Stimulated activated CD4-positive, alpha-beta T cell treated with anti-CD3 and anti-CD28 coated beads, Interleukin-1b, Interleukin-23, amount 100 ng/mL, for 48 hours (primary cell): ENCODE measurements around the gene SDF4.

Source experiments
- DNase-seq: peaks from one replicate; pipeline ENCODE4 v3.0.0-alpha.2; 2020

The SDF4 gene

DNA sequence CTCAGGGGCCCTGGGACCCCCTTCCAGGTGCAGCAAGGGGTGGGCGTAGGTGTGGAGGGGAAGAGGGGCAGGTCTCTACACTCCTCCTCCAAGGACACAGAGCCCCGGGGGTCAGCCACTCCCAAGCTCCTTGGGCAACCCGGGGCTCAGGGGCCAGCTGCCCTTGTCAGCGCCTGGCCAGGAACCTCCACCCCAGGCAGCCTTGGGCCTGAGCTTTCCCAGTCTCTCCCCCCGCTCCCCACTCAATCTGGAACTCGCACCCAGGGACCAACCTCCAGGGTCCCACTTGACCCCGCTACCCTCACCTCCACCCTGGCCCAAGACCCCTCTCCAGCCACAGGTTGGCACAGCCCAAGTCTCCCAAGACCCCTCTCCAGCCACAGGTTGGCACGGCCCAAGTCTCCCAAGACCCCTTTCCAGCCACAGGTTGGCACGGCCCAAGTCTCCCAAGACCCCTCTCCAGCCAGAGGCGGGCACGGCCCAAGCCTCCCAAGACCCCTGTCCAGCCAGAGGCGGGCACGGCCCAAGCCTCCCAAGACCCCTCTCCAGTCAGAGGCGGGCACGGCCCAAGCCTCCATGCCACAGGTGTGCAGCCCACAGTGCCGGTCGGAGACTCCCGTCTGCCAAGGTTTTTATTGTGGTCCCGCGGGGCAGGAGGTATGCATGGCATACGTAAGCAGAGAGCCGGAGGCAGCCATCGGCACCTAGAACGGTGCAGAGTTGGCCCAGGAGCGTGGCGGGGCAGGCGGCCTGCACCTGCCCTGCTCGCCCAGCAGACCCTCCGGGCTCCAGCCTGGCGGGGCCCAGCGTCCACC, 20.9 kb downstream of the SDF4 start:
- peak; percentile 1 for DNase-seq

DNA sequence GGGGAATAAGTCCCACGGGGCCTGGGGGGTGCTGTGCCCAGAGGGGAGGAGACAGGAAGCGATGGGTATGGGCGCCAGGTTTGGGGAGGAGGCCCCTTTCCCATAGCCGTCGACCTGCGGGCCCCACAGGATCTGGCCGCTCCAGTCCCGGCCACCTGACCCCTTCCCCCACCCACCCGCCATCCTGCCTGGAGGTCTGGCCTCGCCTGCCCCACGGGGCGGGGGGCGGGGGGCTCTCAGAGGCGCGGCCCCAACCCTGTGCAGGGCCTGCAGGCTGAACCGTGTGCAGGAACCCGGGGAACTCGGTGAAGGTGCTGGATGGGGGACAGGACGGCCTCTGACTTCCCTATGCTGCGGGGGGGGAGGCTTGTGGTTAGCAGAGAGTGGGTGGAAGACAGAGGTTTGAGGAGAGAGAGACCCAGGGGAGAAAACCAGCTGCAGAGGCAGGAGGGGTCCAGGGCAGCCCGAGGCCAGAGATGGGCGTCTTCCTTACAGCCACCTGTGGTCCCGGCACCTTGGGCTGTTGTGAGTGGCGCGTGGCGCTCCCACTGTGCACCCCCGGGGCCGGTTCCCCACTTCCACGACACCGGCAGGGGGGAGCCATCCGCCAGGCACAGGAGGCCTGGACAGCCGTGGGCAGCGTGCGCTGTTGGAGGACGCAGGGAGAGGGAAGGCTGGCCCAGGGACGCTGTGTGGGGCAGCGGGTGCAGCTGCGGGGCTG, 22.9 kb downstream of the SDF4 start:
- DNase-seq = peak; percentile 58

DNA sequence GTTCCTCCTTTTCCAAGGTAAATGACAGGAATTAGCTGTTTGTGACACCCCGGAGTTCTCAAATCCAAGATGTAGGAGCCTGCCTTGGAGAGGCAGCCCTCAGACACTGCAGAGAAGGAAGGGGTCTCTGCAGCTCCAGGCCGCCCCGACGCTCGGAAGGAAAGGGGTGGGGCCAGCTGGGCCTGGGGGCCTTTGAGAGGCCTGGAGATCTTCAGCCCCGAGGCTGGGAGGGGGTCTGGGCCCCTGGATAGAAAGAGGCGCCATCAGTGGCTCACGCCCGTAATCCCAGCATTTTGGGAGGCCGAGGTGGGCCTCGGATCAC, 24.3 kb downstream of the SDF4 start:
- DNase-seq = no peak

DNA sequence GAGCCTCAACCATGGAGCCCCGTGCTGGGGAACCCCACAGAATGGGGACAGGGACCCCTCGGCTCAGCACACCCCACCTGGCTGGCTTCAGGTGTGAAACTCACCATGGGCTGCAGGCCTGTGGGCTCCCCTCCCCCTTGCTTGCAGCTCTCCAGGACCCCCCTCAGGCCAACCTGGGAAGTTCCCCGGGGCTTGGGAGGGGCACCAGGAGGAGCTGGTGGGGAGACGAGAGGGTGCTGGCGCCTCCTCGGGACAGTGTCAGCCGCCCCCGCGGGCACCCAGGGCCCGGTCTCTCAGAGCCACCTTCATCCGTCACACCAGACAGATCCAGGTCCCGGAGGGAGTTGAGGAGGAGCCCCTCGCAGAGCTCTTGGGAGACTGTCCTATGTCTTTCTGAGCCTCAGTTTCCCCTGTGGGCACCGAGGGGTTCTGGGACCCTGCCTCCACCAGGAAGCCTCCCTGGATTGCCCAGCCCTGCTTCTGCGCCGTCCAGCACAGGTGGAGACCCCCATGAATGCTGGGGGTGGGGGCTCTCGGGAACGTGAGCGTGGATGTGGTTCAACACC, 24.8 kb downstream of the SDF4 start:
- DNase-seq = peak; percentile 10

DNA sequence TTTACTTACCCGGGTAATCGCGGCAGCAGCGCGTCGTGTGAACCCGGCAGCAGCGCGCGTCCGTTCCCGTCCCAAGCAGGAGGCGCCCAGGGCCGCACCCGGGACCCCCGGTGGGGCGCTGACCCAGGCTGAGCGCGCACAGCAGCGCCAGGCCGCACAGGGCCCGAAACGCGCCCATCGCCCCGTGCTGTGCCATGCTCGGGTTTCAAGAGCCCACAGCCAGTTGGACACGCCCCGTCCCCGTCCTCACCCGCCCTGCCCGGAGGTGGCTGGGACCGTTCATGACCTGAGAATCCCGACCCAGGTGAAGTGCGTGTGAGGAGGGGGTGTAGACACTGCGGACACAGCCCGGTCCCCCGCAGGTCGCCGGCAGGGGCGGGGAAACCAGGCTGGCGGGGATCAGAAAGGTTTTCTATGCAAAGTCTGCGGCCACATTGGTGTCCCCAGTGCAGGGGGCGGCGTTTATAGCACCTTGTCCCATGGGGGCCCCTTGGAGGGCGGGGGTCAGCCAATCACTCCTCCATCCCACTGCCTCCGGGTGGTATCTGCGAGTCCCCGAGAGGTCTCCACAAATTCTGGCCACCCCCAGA, 25.3 kb downstream of the SDF4 start, which contains the start of gene TNFRSF18:
Gene TNFRSF18, minus strand, starts transcription at position 217 of the 590 bp plus-strand sequence. Its CDS starts 21 bp downstream, at position 196.
- DNase-seq = peak; percentile 46

DNA sequence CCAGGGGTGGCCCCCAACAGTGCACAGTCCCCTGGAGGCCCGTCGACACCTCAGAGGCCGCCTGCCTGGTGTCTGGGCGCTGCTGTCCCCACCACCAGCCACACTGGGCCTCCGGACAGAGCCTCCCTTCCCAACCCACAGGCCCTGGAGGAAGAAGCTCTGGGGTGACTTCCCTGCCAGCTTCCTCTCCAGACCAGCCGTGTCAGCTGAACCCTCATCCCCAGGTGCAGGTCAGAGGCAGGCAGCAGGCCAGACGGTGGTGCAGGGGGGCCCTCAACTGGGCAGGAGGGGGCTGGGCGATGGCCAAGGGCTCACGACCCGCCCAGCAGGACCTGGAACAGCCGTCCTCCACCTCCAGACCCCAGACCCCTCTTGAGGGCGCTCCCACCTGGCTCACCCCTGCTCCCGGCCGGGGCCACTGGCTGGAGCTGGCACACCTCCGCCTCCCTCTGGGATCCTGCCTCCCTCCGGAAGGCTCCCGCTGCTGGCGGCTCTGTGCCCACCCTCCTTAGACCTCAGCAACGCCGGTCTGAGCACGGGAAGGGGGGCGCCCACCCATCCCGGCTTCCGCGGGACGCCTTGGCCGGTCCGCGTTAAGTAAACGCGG, 25.9 kb downstream of the SDF4 start:
- peak; percentile 6 for DNase-seq

DNA sequence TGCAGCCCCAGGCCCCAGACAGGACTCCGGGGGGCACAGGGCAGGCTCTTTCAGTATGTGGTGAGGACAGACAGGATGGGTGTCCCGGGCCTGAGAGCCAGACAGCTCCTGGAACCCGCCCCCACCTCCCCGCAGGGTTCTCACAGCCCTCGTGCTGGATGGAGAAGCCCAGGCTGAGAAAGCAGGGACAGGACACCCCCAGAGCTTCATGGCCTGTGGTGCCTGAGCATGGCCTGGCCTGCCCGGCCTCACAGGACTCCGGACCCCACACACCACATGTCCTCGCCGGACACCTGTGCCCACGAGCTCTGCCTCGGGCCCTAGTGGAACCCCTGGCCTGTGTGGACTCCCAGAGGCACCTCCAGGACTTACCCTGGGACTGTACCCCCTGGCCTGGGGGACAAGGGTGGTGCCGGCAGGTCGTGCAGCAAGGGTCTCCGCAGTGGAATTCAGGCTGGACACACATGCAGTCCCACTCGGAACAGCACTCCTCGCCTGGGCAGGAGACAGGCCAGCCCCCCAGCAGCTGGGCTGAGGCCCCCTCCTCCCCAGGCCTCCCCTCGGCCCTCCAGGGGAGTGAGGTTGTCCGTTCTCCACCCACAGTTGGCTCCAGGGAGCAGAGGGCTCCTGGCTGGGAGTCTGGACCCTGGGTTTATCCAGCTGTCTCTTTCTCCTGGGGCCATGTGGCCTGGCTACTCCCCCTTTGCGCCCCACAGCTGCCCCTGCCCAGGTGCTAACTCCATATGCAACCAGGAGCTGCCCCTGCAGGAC, 26.6 kb downstream of the SDF4 start:
- peak; percentile 4 for DNase-seq

DNA sequence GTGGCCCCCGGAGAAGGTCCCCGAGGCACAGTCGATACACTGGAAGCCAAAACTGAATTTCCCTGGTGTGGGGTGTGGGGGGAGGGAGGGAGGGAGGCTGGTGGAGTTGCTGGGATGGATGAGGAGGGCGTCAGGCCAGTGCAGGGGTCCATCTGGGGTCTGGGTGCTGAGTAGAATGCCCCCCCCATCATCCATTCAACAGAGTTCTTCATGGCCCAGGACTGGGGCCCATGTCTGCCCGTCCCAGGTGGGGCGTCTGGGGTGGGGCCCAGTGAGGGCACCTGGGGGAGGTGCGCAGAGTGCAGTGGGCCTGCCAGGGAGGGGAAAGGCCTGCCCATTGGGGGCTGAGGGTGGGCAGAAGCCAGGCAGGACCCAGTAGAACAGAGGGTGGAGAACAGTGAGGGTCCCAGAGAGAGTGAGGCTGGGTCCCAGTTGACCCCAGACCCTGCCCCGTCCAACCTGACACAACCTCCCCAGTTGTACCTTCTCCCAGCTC, 27.3 kb downstream of the SDF4 start:
- DNase-seq = no peak

DNA sequence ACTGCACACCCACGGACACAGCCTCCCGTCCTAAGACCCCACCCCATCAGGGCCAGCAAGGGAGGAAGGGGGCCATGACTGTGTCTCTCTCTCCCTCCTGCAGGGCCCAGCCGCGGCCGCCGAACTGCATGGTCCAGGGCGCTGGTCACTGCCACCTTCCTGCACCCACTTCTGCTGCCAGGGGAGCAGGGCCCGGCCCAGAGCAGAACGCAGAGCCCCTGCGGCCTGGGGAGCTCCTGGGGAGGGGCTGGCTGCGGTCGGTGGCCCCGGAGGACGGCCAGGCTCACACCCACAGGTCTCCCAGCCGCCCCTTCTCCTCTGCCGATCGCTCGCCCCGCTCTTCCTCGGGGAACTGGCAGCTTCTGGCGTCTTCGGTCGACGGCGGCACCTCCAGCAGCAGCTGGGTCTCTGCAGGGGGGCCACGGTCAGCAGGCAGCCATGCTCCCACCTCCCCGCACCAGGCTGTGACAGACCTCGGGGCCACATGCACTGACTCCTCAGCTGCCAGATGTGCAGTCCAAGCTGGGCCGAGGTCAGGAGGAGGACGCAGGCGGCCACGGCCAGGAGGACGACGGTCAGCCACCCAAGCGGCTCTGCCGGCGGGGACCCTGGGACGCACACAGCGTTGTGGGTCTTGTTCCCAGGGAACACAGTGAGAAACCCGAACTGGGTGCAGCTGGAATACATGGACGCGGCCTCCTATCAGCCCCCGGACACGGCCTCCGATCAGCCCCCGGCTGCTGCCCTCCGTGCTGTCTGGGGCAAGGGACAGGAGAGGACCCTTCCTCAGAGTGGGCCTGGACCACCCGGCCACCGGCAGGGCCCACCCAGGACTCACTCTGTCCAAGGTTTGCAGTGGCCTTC, 28.0 kb downstream of the SDF4 start:
- DNase-seq = peak; percentile 1

DNA sequence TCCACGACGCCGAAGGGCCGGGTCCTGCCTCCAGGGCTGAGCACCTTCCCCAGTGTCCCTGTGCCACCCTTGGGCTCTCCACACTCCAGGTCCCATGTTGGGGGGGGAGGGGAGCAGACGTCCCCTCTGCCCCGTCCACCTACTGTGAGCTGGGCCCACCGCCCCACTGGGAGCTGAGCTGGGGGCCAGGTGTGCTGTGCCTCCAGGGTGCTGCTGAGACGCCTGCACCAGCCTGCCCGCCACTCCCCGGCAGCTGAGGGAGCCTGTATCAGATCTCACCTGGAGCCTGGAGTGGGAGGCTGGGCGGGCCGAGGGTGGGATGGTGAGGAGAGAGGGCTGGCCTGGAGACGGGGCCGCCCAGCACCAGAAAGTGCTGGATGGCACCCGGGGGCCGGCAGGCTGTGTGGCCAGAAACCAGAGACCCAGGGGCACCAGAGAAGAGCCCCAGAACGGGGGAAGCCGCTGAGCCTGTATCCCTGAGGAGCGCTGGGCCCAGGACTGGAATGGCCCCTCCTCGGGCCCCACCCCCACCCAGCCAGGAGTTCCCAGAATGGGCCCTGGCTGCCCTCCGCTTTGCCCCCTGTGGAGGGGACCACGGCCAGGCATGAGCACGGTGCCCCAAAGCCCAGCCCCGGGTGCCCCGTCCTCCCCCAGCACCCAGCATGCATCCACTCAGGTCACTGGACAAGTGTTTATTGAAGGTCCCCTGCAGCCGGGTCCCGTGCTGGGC, 28.8 kb downstream of the SDF4 start:
- peak; percentile 2 for DNase-seq

DNA sequence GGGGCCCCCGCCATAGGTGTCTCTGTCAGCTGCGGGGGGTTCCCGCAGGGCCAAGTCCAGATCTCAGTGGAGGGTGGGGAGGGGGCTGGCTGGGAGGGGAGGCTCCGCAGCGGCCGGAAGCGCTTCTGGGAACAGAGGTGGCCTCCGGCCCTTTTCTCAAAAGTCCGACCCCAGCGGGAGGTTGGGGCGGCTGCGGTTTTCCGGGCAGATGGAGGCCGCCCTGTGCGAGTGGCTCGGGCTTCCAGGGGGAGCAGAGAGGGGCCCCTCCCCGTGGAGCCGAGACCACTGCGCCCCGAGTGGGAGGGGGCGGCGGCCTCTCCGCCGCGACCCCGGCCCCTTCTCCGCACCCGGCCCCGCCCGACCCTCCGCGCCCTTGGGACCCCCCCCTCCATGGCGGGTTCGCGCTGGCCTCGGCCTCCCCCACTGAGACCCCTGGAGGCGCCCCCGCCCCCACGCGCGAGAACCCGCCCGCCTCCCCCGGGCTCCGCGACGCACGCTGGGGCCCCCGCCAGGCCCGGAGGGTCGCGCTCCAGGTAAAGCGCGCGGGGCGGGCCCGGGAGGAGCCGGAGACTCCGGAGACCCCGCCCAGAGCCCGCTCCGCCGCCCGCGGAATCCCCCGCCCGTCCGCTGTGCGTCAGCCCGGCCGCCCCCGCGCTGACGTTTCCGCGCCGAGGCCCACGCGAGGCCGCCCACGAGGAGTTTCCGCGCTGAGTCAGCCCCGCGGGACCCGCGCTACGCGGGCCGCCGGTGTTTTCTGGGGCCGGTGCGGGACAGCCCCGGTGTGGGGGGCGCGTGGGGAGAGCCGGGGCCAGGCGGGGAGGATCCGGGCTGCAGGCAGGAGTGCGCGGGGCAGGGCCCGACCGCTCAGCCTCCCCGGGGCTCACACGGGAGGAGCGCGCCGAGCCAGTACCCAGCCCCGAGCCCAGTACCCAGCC, 30.7 kb downstream of the SDF4 start:
- DNase-seq = peak; percentile 85

DNA sequence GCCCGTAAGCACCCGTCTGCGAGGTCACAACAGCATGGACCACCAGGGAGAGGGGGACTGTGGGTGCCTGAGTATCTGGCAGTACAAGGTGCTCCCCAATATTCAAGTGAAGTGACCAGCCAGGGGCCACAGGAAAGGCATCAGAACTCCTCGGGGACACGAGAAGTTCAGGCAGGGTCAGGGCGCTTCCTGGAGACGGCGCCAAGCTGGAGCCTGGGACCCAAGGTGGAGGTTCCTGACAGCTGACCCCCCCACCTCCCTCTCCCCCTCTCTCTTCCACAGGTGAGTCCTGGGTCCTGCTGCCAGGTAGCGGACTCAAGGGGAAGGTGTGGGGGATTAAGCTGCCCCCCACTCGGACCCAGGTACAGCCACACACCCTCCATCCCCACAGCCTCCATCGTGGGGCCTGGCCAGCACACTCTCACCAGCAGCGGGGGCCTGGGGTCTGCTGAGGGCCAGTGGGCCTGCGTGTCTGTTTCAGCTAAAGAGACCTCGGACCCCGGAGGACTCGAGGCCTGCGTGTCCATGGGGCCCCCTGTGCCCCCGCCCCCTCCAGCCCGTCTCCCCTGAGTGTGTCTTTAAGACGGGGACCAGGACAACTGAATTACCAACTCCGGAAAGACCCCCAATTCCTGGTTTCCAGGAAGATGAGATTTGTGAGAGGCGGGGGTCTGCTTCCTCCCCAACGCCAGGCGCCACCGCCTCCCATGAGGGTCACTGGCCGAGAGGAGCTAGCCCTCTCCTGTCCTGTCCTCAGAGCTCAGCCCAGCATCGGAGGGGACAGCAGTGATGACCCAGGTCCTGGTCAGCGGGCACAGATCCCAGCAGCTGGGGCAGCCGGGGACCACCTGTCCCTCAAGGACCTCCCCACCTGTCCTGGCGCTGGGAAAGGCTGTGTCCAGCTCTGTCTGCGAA, 31.6 kb downstream of the SDF4 start:
- peak; percentile 1 for DNase-seq

DNA sequence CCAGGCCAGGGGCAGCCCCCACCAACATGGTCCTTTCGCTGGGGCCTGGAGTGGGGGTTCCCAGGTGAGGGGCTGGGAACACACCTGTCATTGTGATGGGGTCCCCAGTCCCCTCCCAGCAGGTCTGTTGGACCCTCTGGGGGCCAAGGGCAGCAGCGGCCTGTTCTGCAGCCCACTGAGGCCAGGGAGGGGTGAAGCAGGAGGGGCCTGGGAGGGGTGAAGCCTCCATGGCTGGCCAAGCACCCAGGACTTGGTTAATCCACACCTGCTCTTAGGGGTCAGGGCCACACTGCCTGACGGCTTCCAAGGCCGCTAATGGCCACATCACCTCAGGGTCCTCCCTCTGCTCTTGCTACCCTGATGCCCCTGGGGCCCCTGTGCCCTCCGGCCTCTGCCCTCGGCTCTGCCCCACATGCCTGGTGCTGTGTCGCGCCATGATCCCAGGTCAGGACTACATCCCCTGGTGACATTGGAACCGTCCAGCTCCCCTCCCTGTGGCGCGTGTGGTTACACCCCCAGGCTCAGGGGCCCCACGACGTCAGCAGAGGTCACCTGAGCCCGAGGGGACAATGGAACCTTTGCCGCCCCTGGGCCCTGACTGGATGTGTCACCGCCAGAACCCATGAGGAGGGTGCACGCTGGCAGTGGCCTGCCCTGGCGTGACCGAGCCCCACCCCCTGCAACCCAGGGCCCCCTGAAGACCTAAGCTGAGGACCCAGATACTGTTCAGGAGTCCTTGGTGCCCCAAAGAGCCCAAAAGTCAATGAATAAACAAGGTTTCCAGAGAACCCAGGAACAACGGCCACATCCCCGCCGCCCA, 32.5 kb downstream of the SDF4 start:
- peak; percentile 4 for DNase-seq

DNA sequence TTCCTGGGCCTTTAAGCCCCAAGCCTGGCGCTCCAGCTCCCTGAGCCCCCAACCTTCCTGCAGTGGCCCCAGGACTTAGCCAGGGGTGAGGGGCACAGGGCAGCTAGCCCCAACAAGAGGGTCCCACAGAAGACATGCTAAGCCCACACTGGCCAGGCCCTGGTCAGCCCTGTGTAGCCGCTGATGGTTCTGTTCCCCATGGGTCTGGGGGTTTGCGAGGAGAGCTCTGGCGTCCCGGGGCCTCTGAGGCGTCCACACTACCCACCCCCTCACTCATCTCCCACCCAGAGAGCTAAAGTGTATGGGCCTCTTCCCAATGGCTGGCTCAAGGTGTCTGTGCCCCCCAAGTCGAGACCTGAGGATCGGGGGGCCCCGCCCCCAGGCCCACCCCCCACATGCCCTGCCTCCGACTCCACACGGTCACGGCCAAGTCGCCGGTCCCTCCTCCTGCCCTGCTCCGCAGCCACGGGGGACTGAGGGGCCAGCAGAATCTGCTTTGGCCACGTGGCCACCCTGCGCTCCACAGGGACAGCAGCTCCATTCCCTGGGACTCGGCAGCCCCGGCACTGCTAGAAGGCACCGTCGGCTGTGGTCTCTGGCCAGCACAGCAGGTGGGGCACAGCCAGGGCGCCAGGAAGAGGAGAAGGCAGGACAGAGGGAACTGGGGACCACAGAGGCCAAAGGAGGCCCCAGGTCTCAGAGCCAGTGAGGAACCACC, 33.2 kb downstream of the SDF4 start:
- peak; percentile 1 for DNase-seq

DNA sequence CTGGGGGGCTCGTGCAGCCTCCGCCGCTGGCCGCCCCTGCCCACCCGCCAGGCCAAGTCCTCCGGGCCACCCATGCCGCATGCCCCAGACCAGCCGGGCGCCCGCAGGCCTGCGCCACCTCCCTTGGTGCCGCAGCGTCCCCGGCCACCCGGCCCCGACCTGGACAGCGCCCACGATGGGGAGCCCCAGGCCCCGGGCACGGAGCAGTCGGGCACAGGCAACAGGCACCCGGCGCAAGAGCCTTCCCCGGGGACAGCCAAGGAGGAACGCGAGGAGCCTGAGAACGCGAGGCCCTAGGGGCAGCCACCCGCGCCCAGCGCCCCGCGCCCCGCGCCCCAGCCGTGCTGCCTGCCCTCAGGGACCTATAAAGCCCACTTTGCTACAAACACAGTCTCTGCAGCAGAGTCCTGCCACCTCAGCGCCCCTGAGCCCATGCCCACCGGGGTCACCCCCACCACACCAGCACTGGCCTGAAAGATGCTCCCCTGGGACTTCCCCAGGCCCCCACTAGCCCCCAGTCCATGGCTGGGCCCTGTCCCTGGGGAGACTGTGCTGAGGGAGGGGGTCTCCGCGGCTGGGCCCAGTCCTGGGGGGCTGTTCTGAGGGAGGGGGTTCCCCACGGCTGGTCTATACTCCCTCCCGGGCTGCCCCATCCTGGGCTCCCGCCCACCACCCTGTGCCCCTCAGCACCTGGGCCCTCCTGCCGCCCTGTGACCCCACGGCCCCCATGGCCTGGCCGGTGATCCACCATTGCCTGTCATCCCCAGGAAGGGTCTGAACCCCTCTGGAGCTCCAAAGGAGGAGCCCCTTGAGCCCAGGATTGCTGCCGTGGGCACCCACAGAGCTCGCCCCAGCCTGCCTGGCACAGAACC, 34.0 kb downstream of the SDF4 start:
- DNase-seq = peak; percentile 1

DNA sequence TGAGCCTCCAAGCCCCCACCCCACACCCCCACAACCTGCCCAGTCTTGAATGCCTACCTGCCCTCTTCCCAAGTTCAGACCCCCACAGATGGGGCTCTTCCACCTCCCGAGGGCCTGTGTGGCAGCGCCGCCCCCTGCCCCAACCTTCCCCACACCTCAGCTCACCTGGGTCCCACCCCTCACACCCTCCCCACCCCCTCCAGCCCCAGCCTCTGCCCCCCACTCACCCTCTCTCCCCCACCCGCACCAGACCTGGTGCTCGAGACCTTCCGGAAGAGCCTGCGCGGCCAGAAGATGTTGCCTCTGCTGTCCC, 34.7 kb downstream of the SDF4 start:
- DNase-seq = no peak
